Fibroblast of villous mesenchyme (primary cell): ENCODE measurements around the gene HNRNPM. TPM values are rescaled to one million over a fixed set of nuclear protein-coding genes. Genes with fewer than 3 reads are reported as not detected.

Experiments
- DNase-seq: peaks from one replicate; pipeline ENCODE4 v3.0.0-alpha.2; 2010; ENCODE audit warnings: low read depth
- H3K4me3 ChIP-seq: 2 replicates; pipeline ENCODE4 v1.5.1; 2011; ENCODE audit warnings: low read depth, mild to moderate bottlenecking, low read length
- CTCF ChIP-seq: IDR thresholded peaks from 2 replicates; pipeline ENCODE4 v1.5.1; 2012; ENCODE audit warnings: low read depth, mild to moderate bottlenecking, low read length; ENCODE audit not compliant: insufficient read depth
- total RNA-seq: library from RNA; depleted of rRNA; stranded (reverse); fragments of >200 nt; gene quantifications from 2 replicates; pipeline ENCODE4 v1.2.3, GENCODE V29; 2012

The HNRNPM gene
- total RNA-seq, 1 donor = 41.9 TPM

DNA sequence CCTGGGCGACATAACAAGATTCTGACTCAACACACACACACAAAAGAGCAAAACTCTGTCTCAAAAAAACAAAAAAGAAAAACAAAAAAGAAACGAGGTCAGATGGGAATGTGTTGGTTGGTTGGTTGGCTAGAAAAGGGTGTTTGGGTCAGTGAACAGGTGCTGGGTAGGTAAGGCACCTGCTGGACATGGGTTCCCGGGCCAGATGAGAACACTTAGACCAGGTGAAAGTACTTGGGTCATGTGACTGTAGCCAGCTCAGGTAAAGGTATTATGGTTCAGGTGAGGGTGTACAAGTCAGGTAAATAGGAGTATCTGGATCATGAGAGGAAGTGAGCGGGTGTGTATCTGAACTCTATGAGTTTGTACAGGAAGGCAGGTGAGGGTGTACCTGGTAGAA, 83.7 kb downstream of the HNRNPM start:
- H3K4me3 ChIP-seq = no peak overlapping the region
- no peak for DNase-seq
- no peak for TF ChIP-seq CTCF

GRCh38 chr19:8529369-8530006, 84.7 kb downstream of the HNRNPM start:
- no peak for DNase-seq
- no peak overlapping the region for H3K4me3 ChIP-seq
- no peak for TF ChIP-seq CTCF

GRCh38 chr19:8530061-8530679, 85.4 kb downstream of the HNRNPM start:
- H3K4me3 ChIP-seq = no peak overlapping the region
- no peak for TF ChIP-seq CTCF
- DNase-seq = no peak

GRCh38 chr19:8531470-8531869, 86.7 kb downstream of the HNRNPM start:
- no peak for TF ChIP-seq CTCF
- no peak for DNase-seq
- H3K4me3 ChIP-seq = no peak overlapping the region

- DNase-seq = no peak
- no peak overlapping the region for H3K4me3 ChIP-seq
- no peak for TF ChIP-seq CTCF
Observed at GRCh38 chr19:8532225-8532624, 87.5 kb downstream of the HNRNPM start.

DNA sequence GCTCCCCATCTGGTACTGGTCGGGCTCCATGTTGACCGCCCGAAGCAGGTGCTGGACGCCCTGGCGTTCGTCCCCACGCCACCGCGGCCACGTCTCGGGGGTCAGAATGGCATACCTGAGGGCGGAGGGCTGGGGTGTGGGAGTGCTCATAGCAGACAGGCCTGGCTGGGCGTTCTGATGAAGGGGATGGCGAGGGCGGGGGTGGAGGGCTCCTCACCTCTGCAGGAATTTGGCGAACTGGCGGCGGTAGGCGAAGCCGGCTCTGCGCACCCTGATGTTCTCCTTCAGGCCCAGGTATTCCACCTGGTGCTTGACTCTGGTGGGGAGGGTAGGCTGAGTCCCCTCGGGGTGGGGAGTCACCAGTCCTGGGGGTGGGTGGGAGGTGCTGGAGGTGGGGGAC, 91.5 kb downstream of the HNRNPM start:
- H3K4me3 ChIP-seq = no peak overlapping the region
- no peak for TF ChIP-seq CTCF
- DNase-seq = no peak

DNA sequence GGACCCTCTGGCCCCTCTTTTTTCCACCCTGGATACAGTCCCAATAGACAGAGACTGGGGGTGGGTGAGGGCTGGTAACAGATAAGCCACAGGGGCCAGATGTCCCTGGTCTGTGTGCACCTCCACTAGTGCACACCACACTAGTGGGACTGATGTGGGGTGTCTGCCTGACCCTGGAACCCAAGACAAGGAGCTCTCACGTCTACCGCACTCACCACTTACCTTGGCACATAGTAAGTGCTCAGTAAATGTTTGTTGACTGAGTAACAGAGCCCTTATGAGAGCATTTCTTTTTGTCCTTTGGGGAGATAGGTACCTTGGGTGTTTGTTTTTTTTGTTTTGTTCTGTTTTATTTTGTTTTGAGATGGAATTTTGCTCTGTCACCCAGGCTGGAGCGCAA, 92.3 kb downstream of the HNRNPM start:
- no peak for DNase-seq

More for the DNA sequence above, 92.3 kb downstream of the HNRNPM start:
- no peak for TF ChIP-seq CTCF
- no peak overlapping the region for H3K4me3 ChIP-seq
